Measurements from ENCODE around the gene PFKFB2.
A peak's percentile ranks its signal among the peaks of the same experiment; 100 is the strongest.

The PFKFB2 gene

DNA sequence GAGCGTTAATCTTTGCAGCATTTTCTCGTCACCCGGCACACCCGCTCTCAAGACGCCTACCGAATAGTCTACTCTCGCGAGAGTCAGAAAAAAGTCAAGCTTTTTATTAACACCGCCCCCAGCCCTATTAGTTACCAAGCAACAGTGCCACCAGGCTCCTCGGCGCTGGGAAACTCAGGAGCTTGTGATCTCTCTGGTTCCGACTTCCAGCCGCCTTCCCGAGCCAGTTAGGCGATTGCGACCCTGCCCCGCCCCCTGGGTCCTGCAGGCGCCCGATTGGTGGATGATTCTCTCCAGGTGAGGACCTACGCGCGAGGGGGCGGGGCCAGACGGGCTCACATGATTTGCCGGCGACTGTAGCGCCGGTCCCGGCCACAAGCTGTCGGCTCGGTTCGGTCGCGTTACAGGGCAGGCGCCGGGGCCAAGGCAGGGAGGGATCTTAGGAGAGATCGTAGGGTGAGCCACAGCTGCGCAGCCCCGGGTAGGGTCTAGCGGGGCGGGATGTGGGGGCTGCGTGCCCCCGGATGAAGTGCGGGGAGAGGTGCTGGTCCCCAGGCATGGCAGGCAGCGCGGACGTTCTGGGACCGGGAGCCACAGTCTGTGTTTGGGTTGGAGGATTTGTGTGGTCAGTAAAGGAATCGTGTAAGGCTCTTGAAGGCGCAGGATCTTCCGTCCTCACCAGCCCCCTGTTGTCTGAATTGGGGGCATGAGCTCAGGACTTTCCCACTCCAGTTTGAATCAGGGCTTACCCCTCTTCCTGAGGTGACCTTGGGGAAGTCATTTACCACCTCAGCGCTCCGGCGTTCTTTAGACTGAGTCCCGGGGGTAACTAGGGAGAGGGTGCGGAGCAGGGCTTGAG is at the start of gene PFKFB2:
Gene PFKFB2, plus strand, starts transcription at position 365 of the 859 bp plus-strand sequence. CDS start 1,443 bp downstream, outside the sequence.
- peak; percentile 100 for DNase-seq

DNA sequence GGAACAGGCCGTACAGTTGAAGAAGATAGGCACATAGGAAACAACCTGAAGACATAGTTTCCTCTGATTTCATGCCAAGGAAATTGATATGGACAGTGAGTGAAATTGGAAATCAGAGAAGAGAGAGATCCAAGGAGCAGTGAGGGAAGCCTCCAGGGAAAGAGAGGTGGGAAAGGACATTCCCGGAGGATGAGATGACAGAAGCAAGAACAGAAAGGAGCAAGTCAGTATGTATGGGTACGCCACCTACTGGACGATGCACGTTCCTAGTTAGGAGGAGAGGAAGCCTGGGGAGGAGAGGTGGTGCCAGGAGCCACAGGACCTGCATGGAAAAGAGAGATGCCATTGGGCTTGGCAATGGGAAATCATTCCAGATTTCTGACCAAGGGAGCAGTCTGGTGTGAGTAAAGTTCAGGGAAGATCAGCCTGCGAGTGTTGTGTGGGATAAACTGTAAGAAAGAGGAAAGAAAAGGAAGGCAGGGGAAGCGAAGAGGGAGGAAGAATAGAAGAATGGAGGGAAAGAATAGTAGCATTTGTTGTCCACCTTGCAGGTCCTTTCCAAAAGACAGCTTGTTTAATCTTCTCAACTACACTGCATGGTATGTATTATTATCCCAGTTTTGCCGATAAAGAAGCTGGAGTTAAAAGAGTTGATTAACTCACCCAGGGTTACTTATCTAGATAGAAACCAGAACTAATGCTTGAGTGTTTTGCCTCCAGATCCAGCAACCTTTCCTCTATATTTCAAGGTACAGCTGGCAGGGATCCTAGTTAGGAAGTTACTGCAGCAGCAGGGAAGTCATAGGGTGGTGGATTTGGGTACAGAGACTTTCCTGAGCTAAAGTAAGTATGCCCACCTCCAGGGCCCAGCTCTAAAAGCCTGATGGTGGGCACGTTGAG is 47.9 kb upstream of the PFKFB2 start:
- DNase-seq, result peak; percentile 20

GRCh38 chr1:207006083-207006482 is 47.0 kb upstream of the PFKFB2 start:
- DNase-seq, result no peak

DNA sequence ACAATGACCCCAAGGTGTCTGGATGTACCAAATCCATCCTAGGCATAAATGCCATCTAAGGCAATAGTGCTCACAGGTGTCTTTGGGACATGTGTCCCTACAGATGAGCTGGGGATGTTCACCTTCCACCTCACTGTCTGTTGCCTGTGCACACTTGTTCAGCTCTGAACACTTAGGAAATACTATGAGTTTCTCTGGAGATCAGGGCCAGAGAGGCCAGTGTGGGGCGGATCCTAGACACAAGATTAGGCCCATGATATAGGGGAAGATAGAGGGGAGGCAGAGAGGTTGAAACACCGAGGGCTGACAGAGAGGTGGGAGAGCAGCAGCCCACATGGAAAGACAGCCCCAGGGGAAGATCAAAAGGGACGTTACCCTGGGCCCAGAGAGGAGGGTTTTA is 46.2 kb upstream of the PFKFB2 start:
- DNase-seq, result no peak

DNA sequence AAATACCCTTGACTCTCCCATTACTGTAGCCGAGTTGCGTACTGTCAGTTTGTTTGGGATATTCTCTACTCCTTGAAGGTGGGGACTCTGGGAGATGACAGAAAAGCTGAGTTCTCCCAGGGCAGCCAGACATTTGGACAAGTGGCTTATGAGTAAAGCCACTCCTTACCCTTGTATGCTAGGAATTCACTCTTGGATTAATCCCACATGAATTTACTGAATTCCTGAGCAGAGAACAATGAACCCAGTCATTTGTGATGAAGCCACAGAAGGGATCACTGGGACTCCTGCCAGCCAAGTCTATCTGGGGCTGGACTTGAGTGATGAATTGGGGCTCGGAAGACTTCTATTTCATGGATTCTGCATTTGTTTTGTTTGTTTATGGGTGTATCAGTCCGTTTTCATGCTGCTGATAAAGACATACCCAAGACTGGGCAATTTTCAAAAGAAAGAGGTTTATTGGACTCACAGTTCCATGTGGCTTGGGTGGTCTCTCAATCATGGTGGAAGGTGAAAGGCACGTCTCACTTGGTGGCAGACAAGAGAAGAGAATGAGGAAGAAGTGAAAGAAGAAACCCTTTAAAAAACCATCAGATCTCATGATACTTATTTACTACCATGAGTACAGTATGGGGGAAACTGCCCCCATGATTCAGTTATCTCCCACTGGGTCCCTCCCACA is 45.6 kb upstream of the PFKFB2 start:
- no peak for DNase-seq

DNA sequence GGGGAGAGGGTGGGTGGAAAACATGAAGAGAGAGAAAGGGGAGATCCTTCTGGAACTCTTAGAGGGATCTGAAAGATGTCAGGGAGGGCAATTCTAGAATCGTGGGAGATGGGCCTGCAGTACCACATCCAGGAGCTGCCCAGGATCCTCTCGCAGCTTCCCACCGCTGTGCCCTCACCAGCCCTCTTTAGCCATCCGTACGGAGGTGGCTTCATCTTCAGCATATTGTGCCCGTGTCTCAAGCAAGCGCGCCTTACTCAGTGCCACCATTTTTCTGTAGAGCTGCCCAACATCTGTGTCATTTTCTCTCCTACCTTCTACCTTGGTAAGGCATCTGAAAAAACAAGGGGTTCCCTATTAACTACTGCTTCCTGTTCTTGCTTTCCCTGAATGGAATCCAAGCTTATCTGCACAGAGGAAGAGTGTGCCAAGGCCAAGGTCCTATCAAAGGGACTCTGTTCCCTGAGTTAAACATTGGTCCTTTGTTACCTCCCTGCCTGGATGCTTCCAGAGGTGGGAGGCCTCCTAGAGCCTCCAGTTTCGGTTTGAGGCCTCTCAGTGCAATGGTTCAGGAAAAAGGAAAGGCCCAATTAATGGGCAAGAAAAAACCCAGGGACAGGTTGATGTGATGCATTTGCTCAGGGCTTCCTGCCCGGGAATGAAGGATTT is 43.8 kb upstream of the PFKFB2 start:
- DNase-seq, result no peak

DNA sequence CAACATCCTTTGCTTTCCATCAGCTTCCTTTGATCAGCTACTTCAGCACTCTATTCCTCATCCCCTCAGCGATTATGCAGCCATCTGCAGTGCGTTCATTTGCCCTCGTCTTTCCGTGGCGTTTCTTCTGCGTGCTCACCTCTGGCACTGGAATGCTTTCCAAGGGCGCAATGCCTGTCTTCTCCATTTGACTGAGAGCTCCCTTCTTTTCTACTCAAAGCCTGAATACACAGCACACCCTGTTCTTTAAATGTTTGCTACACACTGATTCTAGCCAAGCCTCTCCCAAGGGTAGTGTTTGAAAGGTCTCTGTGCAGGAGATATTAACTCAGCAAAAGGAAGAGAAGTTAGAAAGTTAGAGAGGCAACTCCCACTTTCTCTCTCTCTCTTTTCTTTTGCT is 43.1 kb upstream of the PFKFB2 start:
- DNase-seq, result no peak

GRCh38 chr1:207010726-207011125 is 42.3 kb upstream of the PFKFB2 start:
- DNase-seq, result no peak

GRCh38 chr1:207013321-207014085 is 39.6 kb upstream of the PFKFB2 start:
- DNase-seq, result no peak

GRCh38 chr1:207014728-207015127 is 38.3 kb upstream of the PFKFB2 start:
- DNase-seq, result no peak

- no peak for DNase-seq
These were observed 37.3 kb upstream of the PFKFB2 start for GRCh38 chr1:207015791-207016190.

GRCh38 chr1:207017615-207018559 is 35.2 kb upstream of the PFKFB2 start:
- no peak for DNase-seq

- DNase-seq, result no peak
These were observed 34.4 kb upstream of the PFKFB2 start for GRCh38 chr1:207018707-207019106.

GRCh38 chr1:207019161-207019560 is 33.9 kb upstream of the PFKFB2 start:
- DNase-seq, result no peak

DNA sequence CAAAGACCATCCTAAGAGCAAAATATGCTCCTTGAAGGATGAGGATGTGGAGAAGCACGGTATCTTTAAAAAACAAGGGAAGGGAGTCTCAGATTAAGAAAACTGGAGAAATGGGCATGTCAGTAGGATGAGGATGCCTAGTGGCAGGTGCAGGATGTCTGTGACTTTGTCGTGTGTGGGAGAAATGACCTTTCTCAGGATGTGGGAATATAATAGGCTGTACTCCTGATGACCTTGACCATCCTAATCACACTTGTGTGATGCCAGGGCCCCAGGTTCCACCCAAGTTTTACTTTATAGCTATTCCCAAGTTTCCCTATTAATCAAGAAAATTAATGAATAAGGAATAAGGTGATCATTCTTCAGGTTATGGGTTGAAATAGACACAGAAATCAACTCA is 33.4 kb upstream of the PFKFB2 start:
- DNase-seq, result no peak

- no peak for DNase-seq
These were observed 32.9 kb upstream of the PFKFB2 start for GRCh38 chr1:207020065-207020708.

GRCh38 chr1:207020709-207021107 is 32.4 kb upstream of the PFKFB2 start:
- no peak for DNase-seq

- no peak for DNase-seq
These were observed 31.8 kb upstream of the PFKFB2 start for GRCh38 chr1:207021139-207021861.

- DNase-seq, result no peak
These were observed 31.0 kb upstream of the PFKFB2 start for GRCh38 chr1:207021876-207022596.

All from NCI-H2107 (cell line).